SK-N-SH treated with all-trans-retinoic acid at 6 μM for 48 hours (cell line): Measurements from ENCODE around the gene TBC1D12.

Source experiments
- ATAC-seq: fragments of 200-7000 bp; cut with Tn5 transposase; 3 replicates; pipeline ENCODE4 v1.9.1; 2020; ENCODE audit warnings: mild to moderate bottlenecking, moderate library complexity
- ARNTL ChIP-seq: fragments of 450-650 bp; formaldehyde crosslinking; IDR thresholded peaks from 2 replicates; pipeline ENCODE4 v1.5.0; 2020; ENCODE audit warnings: low read depth, mild to moderate bottlenecking, moderate library complexity, borderline replicate concordance
- BACH2 ChIP-seq: fragments of 250-450 bp; sonication (Bioruptor Pico); IDR thresholded peaks from 2 replicates; pipeline ENCODE4 v1.9.0; 2021; ENCODE audit warnings: mild to moderate bottlenecking, borderline replicate concordance
- ESRRG ChIP-seq: fragments of 250-450 bp; sonication (Bioruptor Pico); IDR thresholded peaks from 2 replicates; pipeline ENCODE4 v1.6.1; 2021; ENCODE audit warnings: mild to moderate bottlenecking
- GLIS3 ChIP-seq: fragments of 250-450 bp; sonication (Bioruptor Pico); IDR thresholded peaks from 2 replicates; pipeline ENCODE4 v1.5.0; 2020; ENCODE audit warnings: mild to moderate bottlenecking, moderate library complexity
- ISL1 ChIP-seq: fragments of 250-450 bp; sonication (Bioruptor Pico); IDR thresholded peaks from 2 replicates; pipeline ENCODE4 v2.1.2; 2022; ENCODE audit warnings: mild to moderate bottlenecking, moderate library complexity
- OSR1 ChIP-seq: fragments of 250-450 bp; sonication (Bioruptor Pico); IDR thresholded peaks from 2 replicates; pipeline ENCODE4 v1.8.0; 2022; ENCODE audit warnings: moderate library complexity, mild to moderate bottlenecking, inconsistent platforms
- PPARA ChIP-seq: fragments of 250-450 bp; sonication (Bioruptor Pico); IDR thresholded peaks from 2 replicates; pipeline ENCODE4 v1.5.0; 2020; ENCODE audit warnings: mild to moderate bottlenecking, borderline replicate concordance
- RARB ChIP-seq: fragments of 250-450 bp; sonication (Bioruptor Pico); IDR thresholded peaks from 2 replicates; pipeline ENCODE4 v1.8.0; 2021; ENCODE audit warnings: mild to moderate bottlenecking, moderate library complexity
- SNAI2 ChIP-seq: fragments of 250-450 bp; sonication (Bioruptor Pico); IDR thresholded peaks from 2 replicates; pipeline ENCODE4 v1.5.0; 2020; ENCODE audit warnings: mild to moderate bottlenecking, moderate library complexity
- TCF4 ChIP-seq: fragments of 250-450 bp; sonication (Bioruptor Pico); IDR thresholded peaks from 2 replicates; pipeline ENCODE4 v1.8.0; 2021; ENCODE audit warnings: mild to moderate bottlenecking, moderate library complexity, borderline replicate concordance
- TOX ChIP-seq: fragments of 250-450 bp; sonication (Bioruptor Pico); IDR thresholded peaks from 2 replicates; pipeline ENCODE4 v1.8.0; 2021; ENCODE audit warnings: mild to moderate bottlenecking, moderate library complexity, borderline replicate concordance
- ZC3H10 ChIP-seq: fragments of 250-450 bp; sonication (Bioruptor Pico); IDR thresholded peaks from 2 replicates; pipeline ENCODE4 v1.5.1; 2021; ENCODE audit warnings: mild to moderate bottlenecking, moderate library complexity
- ZFP3 ChIP-seq: fragments of 250-450 bp; sonication (Bioruptor Pico); IDR thresholded peaks from 2 replicates; pipeline ENCODE4 v1.5.0; 2020; ENCODE audit warnings: mild to moderate bottlenecking, moderate library complexity
- ZFP30 ChIP-seq: fragments of 450-650 bp; formaldehyde crosslinking; IDR thresholded peaks from 2 replicates; pipeline ENCODE4 v1.5.0; 2022; ENCODE audit warnings: mild to moderate bottlenecking, moderate library complexity
- ZNF565 ChIP-seq: fragments of 450-650 bp; formaldehyde crosslinking; conservative IDR thresholded peaks from 2 replicates; pipeline ENCODE4 v1.5.0; 2020; ENCODE audit warnings: low read depth, mild to moderate bottlenecking, moderate library complexity
- ZNF8 ChIP-seq: fragments of 450-650 bp; formaldehyde crosslinking; IDR thresholded peaks from 2 replicates; pipeline ENCODE4 v1.5.0; 2020; ENCODE audit warnings: mild to moderate bottlenecking, moderate library complexity
- TF ChIP-seq, protein P1 (sequence below): fragments of 250-450 bp; sonication (Bioruptor Pico); IDR thresholded peaks from 2 replicates; pipeline ENCODE4 v1.8.0; 2020; ENCODE audit warnings: mild to moderate bottlenecking, moderate library complexity, borderline replicate concordance
- TF ChIP-seq, protein P2 (sequence below): fragments of 250-450 bp; sonication (Bioruptor Pico); IDR thresholded peaks from 2 replicates; pipeline ENCODE4 v1.5.0; 2020; ENCODE audit warnings: mild to moderate bottlenecking, moderate library complexity
- TF ChIP-seq, protein P3 (sequence below): fragments of 250-450 bp; sonication (Bioruptor Pico); IDR thresholded peaks from 2 replicates; pipeline ENCODE4 v1.5.1; 2021; ENCODE audit warnings: mild to moderate bottlenecking, moderate library complexity
- TF ChIP-seq, protein P4 (sequence below): fragments of 250-450 bp; sonication (Bioruptor Pico); IDR thresholded peaks from 2 replicates; pipeline ENCODE4 v1.8.0; 2021; ENCODE audit warnings: low read depth, mild to moderate bottlenecking, moderate library complexity, borderline replicate concordance
- TF ChIP-seq, protein P5 (sequence below): fragments of 250-450 bp; sonication (Bioruptor Pico); IDR thresholded peaks from 2 replicates; pipeline ENCODE4 v1.5.1; 2020; ENCODE audit warnings: low read depth, mild to moderate bottlenecking, moderate library complexity

TBC1D12 gene

DNA sequence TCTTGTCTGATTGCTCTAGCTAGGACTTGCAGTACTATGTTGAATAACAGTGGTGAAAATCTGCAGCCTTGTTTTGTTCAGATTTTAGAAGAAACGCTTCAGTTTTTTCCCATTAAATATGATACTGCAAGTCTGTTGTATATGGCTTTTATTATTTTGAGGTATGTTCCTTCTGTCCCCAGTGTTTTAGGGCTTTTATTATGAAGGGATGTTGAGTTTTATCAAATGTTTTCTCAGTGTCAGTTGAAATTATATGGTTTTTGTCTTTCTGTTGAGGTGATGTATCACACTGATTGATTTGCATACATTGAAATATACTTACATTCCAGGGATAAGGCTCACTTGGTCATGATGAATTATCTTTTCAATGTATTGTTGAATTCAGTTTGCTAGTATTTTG is 82.8 kb downstream of the TBC1D12 start:
- TF ChIP-seq ARNTL (CRISPR knock-in tag) (no peak), ZNF8 (no peak), BACH2 (CRISPR knock-in tag) (no peak), PPARA (CRISPR knock-in tag) (no peak), ZFP30 (CRISPR knock-in tag) (no peak), ZNF565 (no peak), ZC3H10 (CRISPR knock-in tag) (no peak), TOX (no peak), ISL1 (CRISPR knock-in tag) (no peak), TCF4 (no peak), OSR1 (CRISPR knock-in tag) (no peak), GLIS3 (CRISPR knock-in tag) (no peak), ZFP3 (CRISPR knock-in tag) (no peak), RARB (CRISPR knock-in tag) (no peak)
- TF ChIP-seq, protein P1, sequence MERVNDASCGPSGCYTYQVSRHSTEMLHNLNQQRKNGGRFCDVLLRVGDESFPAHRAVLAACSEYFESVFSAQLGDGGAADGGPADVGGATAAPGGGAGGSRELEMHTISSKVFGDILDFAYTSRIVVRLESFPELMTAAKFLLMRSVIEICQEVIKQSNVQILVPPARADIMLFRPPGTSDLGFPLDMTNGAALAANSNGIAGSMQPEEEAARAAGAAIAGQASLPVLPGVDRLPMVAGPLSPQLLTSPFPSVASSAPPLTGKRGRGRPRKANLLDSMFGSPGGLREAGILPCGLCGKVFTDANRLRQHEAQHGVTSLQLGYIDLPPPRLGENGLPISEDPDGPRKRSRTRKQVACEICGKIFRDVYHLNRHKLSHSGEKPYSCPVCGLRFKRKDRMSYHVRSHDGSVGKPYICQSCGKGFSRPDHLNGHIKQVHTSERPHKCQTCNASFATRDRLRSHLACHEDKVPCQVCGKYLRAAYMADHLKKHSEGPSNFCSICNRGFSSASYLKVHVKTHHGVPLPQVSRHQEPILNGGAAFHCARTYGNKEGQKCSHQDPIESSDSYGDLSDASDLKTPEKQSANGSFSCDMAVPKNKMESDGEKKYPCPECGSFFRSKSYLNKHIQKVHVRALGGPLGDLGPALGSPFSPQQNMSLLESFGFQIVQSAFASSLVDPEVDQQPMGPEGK (CRISPR knock-in tag) = no peak
- TF ChIP-seq, protein P2, sequence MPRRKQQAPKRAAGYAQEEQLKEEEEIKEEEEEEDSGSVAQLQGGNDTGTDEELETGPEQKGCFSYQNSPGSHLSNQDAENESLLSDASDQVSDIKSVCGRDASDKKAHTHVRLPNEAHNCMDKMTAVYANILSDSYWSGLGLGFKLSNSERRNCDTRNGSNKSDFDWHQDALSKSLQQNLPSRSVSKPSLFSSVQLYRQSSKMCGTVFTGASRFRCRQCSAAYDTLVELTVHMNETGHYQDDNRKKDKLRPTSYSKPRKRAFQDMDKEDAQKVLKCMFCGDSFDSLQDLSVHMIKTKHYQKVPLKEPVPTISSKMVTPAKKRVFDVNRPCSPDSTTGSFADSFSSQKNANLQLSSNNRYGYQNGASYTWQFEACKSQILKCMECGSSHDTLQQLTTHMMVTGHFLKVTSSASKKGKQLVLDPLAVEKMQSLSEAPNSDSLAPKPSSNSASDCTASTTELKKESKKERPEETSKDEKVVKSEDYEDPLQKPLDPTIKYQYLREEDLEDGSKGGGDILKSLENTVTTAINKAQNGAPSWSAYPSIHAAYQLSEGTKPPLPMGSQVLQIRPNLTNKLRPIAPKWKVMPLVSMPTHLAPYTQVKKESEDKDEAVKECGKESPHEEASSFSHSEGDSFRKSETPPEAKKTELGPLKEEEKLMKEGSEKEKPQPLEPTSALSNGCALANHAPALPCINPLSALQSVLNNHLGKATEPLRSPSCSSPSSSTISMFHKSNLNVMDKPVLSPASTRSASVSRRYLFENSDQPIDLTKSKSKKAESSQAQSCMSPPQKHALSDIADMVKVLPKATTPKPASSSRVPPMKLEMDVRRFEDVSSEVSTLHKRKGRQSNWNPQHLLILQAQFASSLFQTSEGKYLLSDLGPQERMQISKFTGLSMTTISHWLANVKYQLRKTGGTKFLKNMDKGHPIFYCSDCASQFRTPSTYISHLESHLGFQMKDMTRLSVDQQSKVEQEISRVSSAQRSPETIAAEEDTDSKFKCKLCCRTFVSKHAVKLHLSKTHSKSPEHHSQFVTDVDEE (CRISPR knock-in tag) = no peak
- TF ChIP-seq, protein P3, sequence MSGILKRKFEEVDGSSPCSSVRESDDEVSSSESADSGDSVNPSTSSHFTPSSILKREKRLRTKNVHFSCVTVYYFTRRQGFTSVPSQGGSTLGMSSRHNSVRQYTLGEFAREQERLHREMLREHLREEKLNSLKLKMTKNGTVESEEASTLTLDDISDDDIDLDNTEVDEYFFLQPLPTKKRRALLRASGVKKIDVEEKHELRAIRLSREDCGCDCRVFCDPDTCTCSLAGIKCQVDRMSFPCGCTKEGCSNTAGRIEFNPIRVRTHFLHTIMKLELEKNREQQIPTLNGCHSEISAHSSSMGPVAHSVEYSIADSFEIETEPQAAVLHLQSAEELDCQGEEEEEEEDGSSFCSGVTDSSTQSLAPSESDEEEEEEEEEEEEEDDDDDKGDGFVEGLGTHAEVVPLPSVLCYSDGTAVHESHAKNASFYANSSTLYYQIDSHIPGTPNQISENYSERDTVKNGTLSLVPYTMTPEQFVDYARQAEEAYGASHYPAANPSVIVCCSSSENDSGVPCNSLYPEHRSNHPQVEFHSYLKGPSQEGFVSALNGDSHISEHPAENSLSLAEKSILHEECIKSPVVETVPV (CRISPR knock-in tag) = no peak
- TF ChIP-seq, protein P4, sequence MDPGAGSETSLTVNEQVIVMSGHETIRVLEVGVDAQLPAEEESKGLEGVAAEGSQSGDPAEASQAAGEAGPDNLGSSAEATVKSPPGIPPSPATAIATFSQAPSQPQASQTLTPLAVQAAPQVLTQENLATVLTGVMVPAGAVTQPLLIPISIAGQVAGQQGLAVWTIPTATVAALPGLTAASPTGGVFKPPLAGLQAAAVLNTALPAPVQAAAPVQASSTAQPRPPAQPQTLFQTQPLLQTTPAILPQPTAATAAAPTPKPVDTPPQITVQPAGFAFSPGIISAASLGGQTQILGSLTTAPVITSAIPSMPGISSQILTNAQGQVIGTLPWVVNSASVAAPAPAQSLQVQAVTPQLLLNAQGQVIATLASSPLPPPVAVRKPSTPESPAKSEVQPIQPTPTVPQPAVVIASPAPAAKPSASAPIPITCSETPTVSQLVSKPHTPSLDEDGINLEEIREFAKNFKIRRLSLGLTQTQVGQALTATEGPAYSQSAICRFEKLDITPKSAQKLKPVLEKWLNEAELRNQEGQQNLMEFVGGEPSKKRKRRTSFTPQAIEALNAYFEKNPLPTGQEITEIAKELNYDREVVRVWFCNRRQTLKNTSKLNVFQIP (CRISPR knock-in tag) = no peak
- ATAC-seq = no peak

DNA sequence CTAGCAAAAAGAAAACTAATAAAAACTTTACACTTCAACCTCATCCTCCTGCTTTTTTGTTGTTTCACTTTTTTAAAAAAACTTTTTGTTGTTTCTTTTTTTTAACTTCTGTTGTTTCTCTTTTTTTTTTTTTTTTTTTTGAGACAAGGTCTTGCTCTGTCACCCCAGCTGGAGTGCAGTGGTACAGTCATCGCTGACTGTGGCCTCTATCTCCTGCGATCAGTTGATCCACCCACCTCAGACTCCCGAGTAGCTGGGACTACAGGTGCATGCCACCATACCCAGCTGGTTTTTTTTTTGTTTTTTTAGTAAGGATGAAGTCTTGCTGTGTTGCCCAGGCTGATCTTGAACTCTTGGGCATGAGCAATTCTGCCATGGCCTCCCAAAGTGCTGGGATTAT is 85.2 kb downstream of the TBC1D12 start:
- TF ChIP-seq SNAI2 (CRISPR knock-in tag) (no peak), OSR1 (CRISPR knock-in tag) (no peak)
- TF ChIP-seq, protein P1 (CRISPR knock-in tag) = no peak
- no peak for ATAC-seq

DNA sequence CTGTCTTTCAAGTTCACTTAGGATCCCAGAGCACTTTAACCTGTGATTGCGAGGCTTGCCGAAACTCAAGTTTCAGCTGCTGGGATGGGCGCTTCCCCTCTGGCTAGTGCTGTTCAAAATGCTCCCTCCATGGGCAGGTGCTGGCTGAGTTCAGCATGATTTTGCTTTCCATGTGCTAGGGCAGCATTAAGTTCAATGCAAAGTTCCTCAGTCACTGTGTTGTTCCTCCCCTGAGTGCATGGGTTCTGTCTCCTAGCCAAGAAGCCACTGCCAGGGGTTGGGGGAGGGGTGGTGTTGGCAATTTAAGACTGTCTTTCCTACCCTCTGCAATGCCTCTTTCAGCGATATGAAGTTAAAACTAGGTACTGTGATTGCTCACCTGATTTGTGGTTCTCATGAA is 86.8 kb downstream of the TBC1D12 start:
- ATAC-seq = no peak
- TF ChIP-seq ZFP30 (CRISPR knock-in tag) (no peak), TOX (no peak), ZFP3 (CRISPR knock-in tag) (no peak), ZC3H10 (CRISPR knock-in tag) (no peak), ARNTL (CRISPR knock-in tag) (no peak), ESRRG (no peak), ZNF8 (no peak), PPARA (CRISPR knock-in tag) (no peak), SNAI2 (CRISPR knock-in tag) (no peak), OSR1 (CRISPR knock-in tag) (no peak)
- TF ChIP-seq, protein P1 (CRISPR knock-in tag) = no peak
- TF ChIP-seq, protein P5, sequence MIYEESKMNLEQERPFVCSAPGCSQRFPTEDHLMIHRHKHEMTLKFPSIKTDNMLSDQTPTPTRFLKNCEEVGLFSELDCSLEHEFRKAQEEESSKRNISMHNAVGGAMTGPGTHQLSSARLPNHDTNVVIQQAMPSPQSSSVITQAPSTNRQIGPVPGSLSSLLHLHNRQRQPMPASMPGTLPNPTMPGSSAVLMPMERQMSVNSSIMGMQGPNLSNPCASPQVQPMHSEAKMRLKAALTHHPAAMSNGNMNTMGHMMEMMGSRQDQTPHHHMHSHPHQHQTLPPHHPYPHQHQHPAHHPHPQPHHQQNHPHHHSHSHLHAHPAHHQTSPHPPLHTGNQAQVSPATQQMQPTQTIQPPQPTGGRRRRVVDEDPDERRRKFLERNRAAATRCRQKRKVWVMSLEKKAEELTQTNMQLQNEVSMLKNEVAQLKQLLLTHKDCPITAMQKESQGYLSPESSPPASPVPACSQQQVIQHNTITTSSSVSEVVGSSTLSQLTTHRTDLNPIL (CRISPR knock-in tag) = no peak
- TF ChIP-seq, protein P2 (CRISPR knock-in tag) = no peak
